ENCODE results near the gene NFIA. TPM values are rescaled to one million over a fixed set of nuclear protein-coding genes. Genes with fewer than 3 reads are reported as not detected.

NFIA gene
- total and polyA plus RNA-seq, 9 of the 15 experiments (the other 6 are each of a cell fraction or from before 2014, with no cell fraction given): 5.3 to 24.9 (median 9.8) TPM

- TF ChIP-seq HES1 (IDR thresholded peaks at IDR 0.05; ENCODE audit: low read depth) (no peak), ZNF436 (CRISPR knock-in tag; IDR thresholded peaks at IDR 0.05) (no peak), ZBTB17 (CRISPR knock-in tag; IDR thresholded peaks at IDR 0.05) (peak; percentile 94), JUNB (CRISPR knock-in tag; conservative IDR thresholded peaks at IDR 0.05) (no peak), NCOR1 (IDR thresholded peaks at IDR 0.05) (peak; percentile 85), LEF1 (IDR thresholded peaks at IDR 0.05) (no peak), ZNF780A (CRISPR knock-in tag; IDR thresholded peaks at IDR 0.05) (no peak), TEAD2 (tag; IDR thresholded peaks at IDR 0.05) (no peak), ZNF655 (CRISPR knock-in tag; IDR thresholded peaks at IDR 0.05) (no peak), ZNF707 (CRISPR knock-in tag; conservative IDR thresholded peaks at IDR 0.05) (no peak), ETV1 (tag; conservative IDR thresholded peaks at IDR 0.05; ENCODE audit: low read depth) (no peak), E2F1 (CRISPR knock-in tag; IDR thresholded peaks at IDR 0.05) (no peak), ZNF24 (IDR thresholded peaks at IDR 0.05) (no peak), SMAD3 (CRISPR knock-in tag; conservative IDR thresholded peaks at IDR 0.05) (no peak), ETV6 (IDR thresholded peaks at IDR 0.05; ENCODE audit: borderline replicate concordance in 1 of 2, low read depth in 2 of 2, low read length in 1 of 2) (no peak), ETV6 (CRISPR knock-in tag; IDR thresholded peaks at IDR 0.05; ENCODE audit: borderline replicate concordance) (no peak), NUFIP1 (IDR thresholded peaks at IDR 0.05; ENCODE audit: partially characterized antibody) (no peak), SMARCA5 (IDR thresholded peaks at IDR 0.05) (no peak), ZBTB11 (CRISPR knock-in tag; IDR thresholded peaks at IDR 0.05) (no peak), FOSL1 (tag; conservative IDR thresholded peaks at IDR 0.05) (peak; percentile 42), ZNF511 (CRISPR knock-in tag; IDR thresholded peaks at IDR 0.05) (no peak), SUPT5H (IDR thresholded peaks at IDR 0.05) (0 out of 2 replicates have a peak, but pooled peaks have one; percentile 17)
Measured at GRCh38 chr1:61453111-61453961, 371.0 kb downstream of the NFIA start (continued).
